PC-3 (cell line): ENCODE data around the gene KCNH6. TPM values are rescaled to one million over a fixed set of nuclear protein-coding genes. Genes with fewer than 3 reads are reported as not detected.

Experiments used
- ATAC-seq: fragments of 200-7000 bp; cut with Tn5 transposase; 2 replicates; pipeline ENCODE4 v1.9.1; 2020; ENCODE audit warnings: mild to moderate bottlenecking, moderate library complexity
- BruUV-seq: library from RNA; stranded (reverse); fragments of 400-500 nt; replicated peaks from 2 replicates; lab custom pipeline; 2021; lab: Mats Ljungman, UMichigan
- CTCF ChIA-PET: fragments of 300-600 bp; sonication (Branson Sonifier 250); formaldehyde crosslinking; loops from one replicate; lab custom pipeline; 2022; ENCODE audit warnings: antibody characterized with exemption; lab: Charles Lee
- POLR2A ChIA-PET: fragments of 300-600 bp; sonication (Branson Sonifier 250); formaldehyde crosslinking; loops from one replicate; lab custom pipeline; 2022; ENCODE audit warnings: antibody characterized with exemption; ENCODE audit not compliant: unreplicated experiment; lab: Charles Lee
- DNase-seq: peaks from one replicate; pipeline ENCODE4 v3.0.0-alpha.2; 2015
- H2AFZ ChIP-seq: fragments of 300-600 bp; sonication (generic); 2 replicates; pipeline ENCODE4 v1.6.0; 2016; ENCODE audit warnings: antibody characterized with exemption, low read length
- H3F3A ChIP-seq: fragments of 300-600 bp; sonication (generic); one replicate; pipeline ENCODE4 v1.6.0; 2017; ENCODE audit warnings: antibody characterized with exemption, low read length, control low read depth, mild to moderate bottlenecking; ENCODE audit not compliant: unreplicated experiment
- H3K27ac ChIP-seq: fragments of 300-600 bp; sonication (generic); 2 replicates; pipeline ENCODE4 v1.5.1; 2016; ENCODE audit warnings: mild to moderate bottlenecking, low read length
- H3K27me3 ChIP-seq: fragments of 300-600 bp; sonication (generic); 2 replicates; pipeline ENCODE4 v1.6.1; 2016; ENCODE audit warnings: low read length, mixed read lengths
- H3K36me3 ChIP-seq: fragments of 300-600 bp; sonication (generic); 2 replicates; pipeline ENCODE4 v1.6.1; 2016; ENCODE audit warnings: low read depth, mixed run types, low read length, mixed read lengths
- H3K4me1 ChIP-seq: fragments of 300-600 bp; sonication (generic); 2 replicates; pipeline ENCODE4 v1.5.1; 2016; ENCODE audit warnings: low read length; ENCODE audit not compliant: insufficient read depth
- H3K4me2 ChIP-seq: fragments of 300-600 bp; sonication (generic); 2 replicates; pipeline ENCODE4 v1.6.0; 2016; ENCODE audit warnings: low read length
- H3K4me3 ChIP-seq: fragments of 300-600 bp; sonication (generic); 2 replicates; pipeline ENCODE4 v1.5.1; 2016; ENCODE audit warnings: mild to moderate bottlenecking, low read length, mixed read lengths
- H3K79me2 ChIP-seq: fragments of 300-600 bp; sonication (generic); 2 replicates; pipeline ENCODE4 v1.6.1; 2017; ENCODE audit warnings: low read length, mixed read lengths
- H3K9ac ChIP-seq: fragments of 300-600 bp; sonication (generic); 2 replicates; pipeline ENCODE4 v1.6.0; 2016; ENCODE audit warnings: mild to moderate bottlenecking, low read length
- H3K9me2 ChIP-seq: fragments of 300-600 bp; sonication (generic); replicated peaks from 2 replicates; pipeline ENCODE4 v1.6.1; 2016; ENCODE audit warnings: mixed run types, low read length, mixed read lengths
- H3K9me3 ChIP-seq: fragments of 300-600 bp; sonication (generic); 2 replicates; pipeline ENCODE4 v1.6.1; 2016; ENCODE audit warnings: low read length, mixed read lengths
- H4K20me1 ChIP-seq: fragments of 300-600 bp; sonication (generic); 2 replicates; pipeline ENCODE4 v1.6.1; 2016; ENCODE audit warnings: low read length, mixed read lengths
- CTCF ChIP-seq: fragments of 300-600 bp; sonication (generic); conservative IDR thresholded peaks from 2 replicates; pipeline ENCODE4 v1.5.1; 2017; ENCODE audit warnings: antibody characterized with exemption, low read depth, mild to moderate bottlenecking, low read length
- EZH2 ChIP-seq: fragments of 300-600 bp; sonication (generic); IDR thresholded peaks from one replicate; pipeline ENCODE4 v1.6.1; 2017; ENCODE audit warnings: antibody characterized with exemption, mild to moderate bottlenecking, low read length; ENCODE audit not compliant: unreplicated experiment
- EZH2phosphoT487 ChIP-seq: fragments of 300-600 bp; sonication (generic); IDR thresholded peaks from 2 replicates; pipeline ENCODE4 v1.6.1; 2018; ENCODE audit warnings: mild to moderate bottlenecking, antibody characterized with exemption, low read length, borderline replicate concordance
- intact Hi-C: fragments of 100-400 bp; cut with micrococcal nuclease; formaldehyde crosslinking; loops from 2 replicates; pipeline ENCODE4 v1.9.0; 2023
- total RNA-seq: library from RNA; depleted of rRNA; stranded (reverse); fragments of >200 nt; gene quantifications from 2 replicates; pipeline ENCODE4 v1.2.3, GENCODE V29; 2014

KCNH6 gene
- total RNA-seq, 1 experiment from 2014 or later, result not detected

GRCh38 chr17:63476459-63476853 is 46.7 kb upstream of the KCNH6 start:
- Histone ChIP-seq H3F3A (no peaks in the 10 kb centered on the region), H3K36me3 (no peaks in the 10 kb centered on the region), H3K9me3 (no peaks in the 10 kb centered on the region), H3K9me2 (no peaks in the 10 kb centered on the region), H3K4me2 (peak overlapping the region; percentile 87), H3K27ac (no peak overlapping the region), H3K9ac (peak overlapping the region; percentile 29; the same call in 1 of the 2 replicates), H4K20me1 (no peaks in the 10 kb centered on the region), H3K4me1 (peaks cover 20% of the 10 kb centered on the region), H2AFZ (peak overlapping the region; percentile 66), H3K79me2 (no peaks in the 10 kb centered on the region), H3K27me3 (no peaks in the 10 kb centered on the region), H3K4me3 (peak overlapping the region; percentile 78)
- peak; percentile 3 for ATAC-seq
- ChIA-PET CTCF (interaction anchor here (0.7 to 1.6 kb wide), 2 partner anchors 30 to 51 kb away, joined by 5 to 11 read pairs; partner anchors contain the start of gene CYB561), POLR2A (interaction anchor here (0.6 kb wide), 1 partner anchor 29 kb away, joined by 3 read pairs; no protein-coding TSS in a partner anchor)
- peak; percentile 24 for DNase-seq
- intact Hi-C loops, result no loop called here
- TF ChIP-seq EZH2phosphoT487 (no peak), EZH2 (no peak), CTCF (no peak)
- no TSS peak for BruUV-seq

- intact Hi-C loops, result no loop called here
These were observed 46.2 kb upstream of the KCNH6 start, which contains the start of gene ACE for GRCh38 chr17:63476854-63477479. Gene ACE, plus strand, starts transcription at chr17:63477061. Its CDS starts 34 bp downstream, at chr17:63477095.

More at GRCh38 chr17:63476854-63477479, 46.2 kb upstream of the KCNH6 start, which contains the start of gene ACE:
- Histone ChIP-seq H2AFZ (peak within 1 kb of the TSS; percentile 66), H3K9me3 (no peaks in the 10 kb centered on the region), H3K27me3 (no peaks in the 10 kb centered on the region), H3K9me2 (no peaks in the 10 kb centered on the region), H3K79me2 (no peaks in the 10 kb centered on the region), H4K20me1 (no peaks in the 10 kb centered on the region), H3K9ac (peak within 1 kb of the TSS; percentile 29; the same call in 1 of the 2 replicates), H3K27ac (no peak within 1 kb of the TSS), H3F3A (no peaks in the 10 kb centered on the region), H3K4me2 (peak within 1 kb of the TSS; percentile 87), H3K4me1 (peaks cover 20% of the 10 kb centered on the region), H3K36me3 (no peaks in the 10 kb centered on the region), H3K4me3 (peak within 1 kb of the TSS; percentile 78)
- no peak for TF ChIP-seq CTCF
- no peak for TF ChIP-seq EZH2
- TF ChIP-seq EZH2phosphoT487, result no peak
- ChIA-PET POLR2A (interaction anchor here (0.6 kb wide), 1 partner anchor 30 kb away, joined by 3 read pairs; no protein-coding TSS in a partner anchor), CTCF (interaction anchor here (0.7 to 1.6 kb wide), 2 partner anchors 31 to 52 kb away, joined by 5 to 11 read pairs; partner anchors contain the start of gene CYB561)
- BruUV-seq, result no TSS peak
- ATAC-seq (peak; percentile 46), DNase-seq (peak; percentile 54)
